Caki2 (cell line): ENCODE results near the gene MINDY3. TPM values are rescaled to one million over a fixed set of nuclear protein-coding genes. Genes with fewer than 3 reads are reported as not detected.
"Not testable (repeated sequence)": the region's sequence is repeated elsewhere in the genome, so short reads cannot be mapped to it uniquely, and the experiment has no call there.

Experiments used
- DNase-seq: peaks from one replicate; pipeline ENCODE4 v3.0.0-alpha.2; 2015; ENCODE audit warnings: low read depth
- in situ Hi-C: cut with HindIII; loops from 2 replicates; pipeline ENCODE4 v1.10.0; 2016; ENCODE audit warnings: low sequenced_read_pairs, low pct_unique_long_range_greater_than_20kb, mixed read lengths
- total RNA-seq: library from RNA; depleted of rRNA; stranded (reverse); fragments of >200 nt; shearing (Covaris generic); gene quantifications from 2 replicates; pipeline ENCODE4 v1.2.3, GENCODE V29; 2014; ENCODE audit warnings: low replicate concordance

The MINDY3 gene
- total RNA-seq, 1 experiment from 2014 or later: 17.0 TPM

GRCh38 chr10:15860692-15861201 lies 440 bp upstream of the MINDY3 start:
- DNase-seq: no peak
- in situ Hi-C loops: no loop called here

DNA sequence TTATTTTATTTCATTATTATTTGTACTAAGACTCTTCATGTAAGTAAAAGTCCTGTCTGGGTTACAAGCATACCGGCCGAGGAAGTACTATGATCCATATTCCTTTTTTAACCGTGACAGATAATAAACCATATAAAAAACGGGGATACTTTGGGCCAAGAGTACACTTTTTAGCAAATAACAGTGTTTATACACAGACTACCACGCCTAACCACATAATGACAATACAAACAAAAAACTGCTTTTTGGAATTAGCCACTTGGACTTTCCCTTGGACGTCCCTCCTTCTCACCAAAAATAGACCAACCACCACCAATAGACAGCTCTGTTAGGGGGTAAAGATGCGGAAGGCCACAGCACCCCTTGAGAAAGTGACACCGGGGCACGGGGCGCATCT lies 800 bp downstream of the MINDY3 start:
- in situ Hi-C loops: no loop called here
- no peak for DNase-seq

DNA sequence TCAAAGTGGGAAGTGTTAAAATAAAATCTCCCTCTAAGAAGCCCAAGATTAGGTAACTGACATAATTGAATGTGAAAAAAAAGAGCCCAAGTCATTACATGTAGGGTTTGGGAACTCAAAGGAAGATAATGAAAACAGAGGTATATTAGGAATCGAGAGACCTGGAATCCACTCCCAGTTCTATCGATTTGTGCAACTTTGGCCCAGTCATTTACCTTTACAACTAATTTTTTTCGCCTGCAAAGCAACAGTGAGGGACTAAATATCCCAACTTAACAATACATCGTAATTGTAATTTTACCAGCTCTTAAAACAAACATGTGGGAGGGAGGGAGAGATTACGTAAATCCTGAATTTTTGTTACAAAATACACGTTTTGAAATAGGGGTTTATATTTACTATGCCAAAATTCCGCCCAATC lies 1.4 kb downstream of the MINDY3 start:
- in situ Hi-C loops: no loop called here
- no peak for DNase-seq

GRCh38 chr10:15857107-15857575 lies 3.2 kb downstream of the MINDY3 start:
- in situ Hi-C loops: no loop called here
- DNase-seq: no peak

DNA sequence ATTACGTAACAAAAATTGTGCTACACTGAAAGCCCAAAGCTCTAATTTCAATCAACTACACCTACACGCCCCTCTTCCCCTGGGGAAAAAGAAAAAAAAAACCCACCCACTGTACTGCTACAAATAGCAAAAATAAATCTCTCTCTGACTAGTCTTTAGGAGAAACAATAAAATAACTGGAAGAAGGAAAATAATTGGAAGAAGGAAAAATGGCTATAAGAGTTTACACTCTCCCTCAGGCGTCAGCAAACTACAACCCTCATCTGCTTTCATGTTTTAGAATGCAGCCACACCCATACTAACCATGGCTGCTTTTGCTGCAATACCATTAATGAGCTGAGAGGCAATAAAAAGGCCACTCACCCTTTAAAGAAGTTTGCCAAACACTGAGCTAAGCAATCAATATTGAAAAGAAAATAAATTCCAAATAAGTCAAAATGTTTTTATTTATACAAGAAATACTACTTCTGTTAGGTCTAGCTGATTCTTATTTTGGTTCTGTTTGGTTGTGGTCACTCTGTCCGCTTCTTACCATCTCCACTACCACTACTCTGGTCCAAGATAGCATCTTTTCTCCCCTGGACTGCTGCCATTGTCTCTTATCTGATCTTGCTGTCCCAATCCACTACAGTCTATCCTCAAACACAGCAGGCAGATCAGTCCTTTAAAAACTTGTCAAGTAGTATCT lies 3.8 kb downstream of the MINDY3 start:
- in situ Hi-C loops: no loop called here
- DNase-seq: no peak

- in situ Hi-C loops: no loop called here
- no peak for DNase-seq
Observed at GRCh38 chr10:15853800-15854199, 6.5 kb downstream of the MINDY3 start.

- in situ Hi-C loops: no loop called here
Observed at GRCh38 chr10:15852111-15852557, 8.2 kb downstream of the MINDY3 start.

DNA sequence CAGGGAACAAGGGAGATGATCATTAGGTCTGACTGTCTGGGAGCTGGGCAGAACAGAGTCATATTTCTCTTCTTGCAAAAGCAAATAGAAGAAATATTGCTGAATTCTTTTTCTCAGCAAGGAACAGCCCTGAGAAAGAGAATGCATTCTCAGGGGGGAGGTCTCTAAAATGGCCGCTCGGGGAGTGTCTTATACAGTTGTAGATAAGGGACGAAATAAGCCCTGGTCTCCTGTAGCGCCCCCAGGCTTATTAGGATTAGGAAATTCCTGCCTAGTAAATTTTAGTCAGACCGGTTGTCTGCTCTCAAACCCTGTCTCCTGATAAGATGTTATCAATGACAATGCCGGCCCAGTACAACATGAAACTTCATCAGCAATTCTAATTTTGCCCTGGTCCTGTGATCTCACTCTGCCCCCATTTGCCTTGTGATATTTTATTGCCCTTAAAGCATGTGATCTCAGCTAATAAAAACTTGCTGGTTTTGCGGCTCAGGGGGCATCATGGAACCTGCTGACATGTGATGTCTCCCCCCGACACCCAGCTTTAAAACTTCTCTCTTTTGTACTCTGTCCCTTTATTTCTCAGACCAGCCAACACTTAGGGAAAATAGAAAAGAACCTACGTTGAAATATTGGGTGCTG lies 9.8 kb downstream of the MINDY3 start:
- in situ Hi-C loops: not testable (repeated sequence)

More at GRCh38 chr10:15852111-15852557, 8.2 kb downstream of the MINDY3 start:
- no peak for DNase-seq

DNA sequence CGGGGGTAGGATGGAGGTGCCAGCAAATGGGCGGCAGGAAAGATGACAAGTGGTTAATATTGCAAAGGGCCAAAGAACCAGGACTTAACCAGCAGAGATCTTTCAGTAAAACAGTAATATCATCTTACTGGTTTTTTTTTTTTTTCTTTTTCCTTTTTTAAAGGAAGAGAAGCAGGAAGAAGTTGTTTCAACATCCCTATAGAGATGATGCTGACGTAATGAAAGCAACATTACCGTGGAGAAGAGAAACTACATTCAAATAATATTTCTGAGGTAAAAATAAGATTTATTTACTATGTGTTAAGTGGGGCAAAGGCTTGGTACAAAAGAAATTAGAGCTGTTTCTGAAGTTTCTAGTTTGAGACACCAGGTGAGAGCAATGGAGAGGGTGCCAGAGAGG lies 11.0 kb downstream of the MINDY3 start:
- in situ Hi-C loops: no loop called here
- no peak for DNase-seq

More for the DNA sequence above, 9.8 kb downstream of the MINDY3 start:
- DNase-seq: not testable (repeated sequence)

GRCh38 chr10:15847481-15847880 lies 12.8 kb downstream of the MINDY3 start:
- DNase-seq: no peak
- in situ Hi-C loops: no loop called here

GRCh38 chr10:15844517-15844916 lies 15.8 kb downstream of the MINDY3 start:
- DNase-seq: no peak
- in situ Hi-C loops: no loop called here

- in situ Hi-C loops: no loop called here
- no peak for DNase-seq
Observed at GRCh38 chr10:15843695-15844094, 16.6 kb downstream of the MINDY3 start.

DNA sequence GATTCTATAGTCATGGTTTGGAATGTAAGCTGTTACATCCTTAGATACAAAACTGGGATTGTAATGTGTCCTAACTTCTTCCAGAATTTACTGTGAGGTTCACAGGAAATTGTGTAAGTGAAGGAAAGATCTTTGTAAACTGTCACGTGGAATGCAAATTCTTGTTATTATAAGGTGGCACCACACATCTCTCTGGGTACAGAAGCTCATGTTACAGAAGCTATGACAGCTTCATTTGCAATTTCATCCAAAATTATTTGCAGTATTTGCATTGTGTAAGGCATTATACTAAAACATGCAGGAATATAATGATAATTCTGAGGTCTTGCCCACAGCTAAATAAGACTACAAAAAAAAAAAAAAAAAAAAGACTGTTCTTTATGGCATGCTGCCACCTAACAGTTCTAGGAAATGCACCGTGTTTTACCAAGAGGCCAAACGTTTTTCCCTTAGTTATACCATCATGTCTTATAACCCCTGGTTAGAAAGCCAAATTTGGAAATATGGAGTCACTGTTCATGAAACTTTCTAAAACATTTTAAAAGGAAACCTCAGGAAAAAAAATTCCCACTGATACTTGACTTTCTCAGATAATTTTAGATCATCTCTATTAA lies 17.6 kb downstream of the MINDY3 start:
- no peak for DNase-seq
- in situ Hi-C loops: no loop called here

DNA sequence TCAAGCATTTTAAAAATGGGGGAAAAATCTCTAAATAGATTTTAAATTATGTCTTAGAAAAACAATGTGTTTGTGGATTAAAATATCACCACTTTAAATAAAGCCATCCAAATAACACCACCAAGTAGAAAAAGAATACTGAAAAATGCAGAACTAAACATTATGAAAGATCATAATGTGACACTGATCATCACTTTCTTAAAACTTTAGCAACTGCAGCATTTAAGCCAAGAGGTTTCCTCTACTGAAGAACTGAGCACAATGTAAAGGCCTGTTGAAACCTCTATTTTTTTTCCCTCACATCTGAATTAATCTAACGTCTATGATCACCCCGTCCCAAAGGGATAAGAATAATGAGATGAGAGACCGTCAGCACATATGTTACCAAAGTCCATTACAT lies 18.6 kb downstream of the MINDY3 start:
- in situ Hi-C loops: no loop called here
- DNase-seq: no peak

DNA sequence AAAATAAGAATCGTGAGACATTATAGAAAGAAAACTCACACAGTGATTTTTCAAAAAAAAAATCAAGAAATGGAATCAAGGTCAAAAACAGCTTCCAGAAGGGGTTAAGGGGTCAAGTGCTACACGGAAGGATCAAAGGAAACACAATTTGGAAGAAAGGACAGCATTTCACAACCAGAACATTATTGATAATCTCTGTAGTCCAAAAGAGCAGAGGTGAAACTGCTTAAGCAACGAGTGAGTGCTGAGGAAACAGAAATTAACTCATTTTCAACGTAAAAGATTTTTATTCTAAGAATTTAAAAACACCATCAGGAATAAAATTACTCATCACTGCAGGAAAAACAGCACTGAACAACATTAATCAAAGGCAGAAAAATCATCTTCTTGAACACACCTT lies 23.5 kb downstream of the MINDY3 start:
- in situ Hi-C loops: no loop called here
- DNase-seq: no peak

DNA sequence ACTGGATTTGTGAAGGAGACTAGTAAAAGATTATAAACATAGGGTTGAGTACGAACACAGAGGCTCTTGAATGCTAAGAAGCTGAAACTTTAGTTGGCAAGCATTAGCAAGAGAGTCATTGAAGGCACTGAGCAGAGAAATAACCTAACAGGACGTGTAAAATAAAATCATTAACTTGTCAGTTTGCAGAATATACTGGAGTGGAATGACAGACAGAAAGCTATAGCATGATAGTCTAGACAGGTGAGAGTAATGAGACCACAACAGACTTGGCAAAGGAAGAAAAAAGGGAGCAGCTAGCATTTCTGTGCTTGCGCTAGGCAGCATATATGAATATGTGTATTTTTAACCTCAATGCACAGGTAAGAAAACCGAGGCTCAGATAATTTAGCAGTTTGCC lies 30.8 kb downstream of the MINDY3 start:
- in situ Hi-C loops: no loop called here
- no peak for DNase-seq

DNA sequence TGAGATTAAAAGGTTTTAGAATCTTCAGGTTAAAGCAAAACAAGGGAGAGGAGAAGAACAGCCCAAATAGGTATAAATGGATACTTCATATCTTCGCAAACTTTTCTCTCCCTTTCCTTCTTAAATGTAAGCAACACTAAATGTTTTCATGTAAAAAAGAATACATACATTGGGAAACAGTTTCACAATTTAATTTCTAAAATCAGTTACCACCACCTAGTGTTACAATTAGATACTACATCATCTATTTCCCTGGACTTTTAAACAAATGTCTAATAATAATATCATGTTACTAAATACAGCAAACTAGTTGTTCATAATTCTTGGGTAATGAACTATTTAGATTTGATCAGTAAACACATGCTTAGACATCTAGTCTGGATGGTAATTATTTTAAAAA lies 35.8 kb downstream of the MINDY3 start:
- peak; percentile 9 for DNase-seq
- in situ Hi-C loops: no loop called here

DNA sequence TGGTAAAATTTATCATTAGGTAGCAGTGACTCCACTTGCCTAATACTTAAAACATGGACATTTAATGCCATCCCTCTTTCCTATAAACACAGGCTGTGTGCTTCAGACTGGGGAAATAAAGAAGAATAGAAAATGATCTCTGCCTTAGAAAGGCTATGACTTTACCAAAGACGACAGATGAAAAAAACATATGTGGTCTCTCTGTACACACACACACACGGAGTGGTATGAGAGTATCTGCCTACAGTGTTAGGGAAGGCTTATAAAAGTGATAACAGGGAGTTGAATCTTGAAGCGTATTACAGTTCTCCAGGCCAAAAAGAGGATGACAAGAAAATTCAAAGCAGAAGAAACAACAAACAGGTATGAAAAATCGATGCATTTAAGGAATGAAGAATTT lies 38.2 kb downstream of the MINDY3 start:
- in situ Hi-C loops: no loop called here
- DNase-seq: no peak

GRCh38 chr10:15821046-15821683 lies 39.1 kb downstream of the MINDY3 start:
- DNase-seq: no peak
- in situ Hi-C loops: no loop called here
